Gastrocnemius medialis (tissue), 4 donors: Measurements from ENCODE around the gene TMEM129. TPM values are rescaled to one million over a fixed set of nuclear protein-coding genes. Genes with fewer than 3 reads are reported as not detected.

Source experiments
- ATAC-seq, 2 donors: fragments of 150-250 bp; one replicate each; pipeline ENCODE4 v1.9.1; 2016
- DNase-seq, 2 donors: peaks; one replicate each; pipeline ENCODE4 v3.0.0-alpha.2; 2019
- H3K27ac ChIP-seq, 4 donors: fragments of 200-600 bp; sonication (generic); 1 replicate in 1 of 4; 2 replicates in 3 of 4; pipeline ENCODE4 v1.5.1; 2016 to 2018; ENCODE audit warnings: mild to moderate bottlenecking in 2 of 4, moderate library complexity in 1 of 4
- H3K27me3 ChIP-seq, 3 donors: fragments of 200-600 bp; sonication (generic) in 2 of 3; 1 replicate in 1 of 3; 2 replicates in 2 of 3; pipeline versions ENCODE4 v1.5.1 to v1.6.0; 2016 to 2019; ENCODE audit warnings: mild to moderate bottlenecking in 1 of 3, moderate library complexity in 1 of 3
- H3K36me3 ChIP-seq, 2 donors: fragments of 200-600 bp; sonication (generic) in 1 of 2; one replicate each; pipeline ENCODE4 v1.5.1; 2017 to 2018
- H3K4me1 ChIP-seq, 2 donors: fragments of 200-600 bp; sonication (generic) in 1 of 2; one replicate each; pipeline ENCODE4 v1.5.1; 2016 to 2017; ENCODE audit warnings: mild to moderate bottlenecking in 2 of 2
- H3K4me3 ChIP-seq, 4 donors: fragments of 200-600 bp; sonication (generic) in 3 of 4; 1 replicate in 1 of 4; 2 replicates in 3 of 4; pipeline ENCODE4 v1.5.1; 2016 to 2019; ENCODE audit warnings: mild to moderate bottlenecking in 2 of 4
- H3K9me3 ChIP-seq, 3 donors: fragments of 200-600 bp; sonication (generic) in 2 of 3; 1 replicate in 1 of 3; 2 replicates in 2 of 3; pipeline ENCODE4 v1.5.1; 2016 to 2019
- CTCF ChIP-seq, 5 experiments: fragments of 450-650 bp in 3 of 5; fragments of 200-600 bp in 2 of 5; sonication (generic) in 2 of 5; IDR thresholded peaks in 4 of 5; conservative IDR thresholded peaks in 1 of 5; 1 replicate in 4 of 5; 2 replicates in 1 of 5; pipeline ENCODE4 v1.5.1; 2016 to 2019; ENCODE audit warnings: antibody characterized with exemption in 5 of 5, mild to moderate bottlenecking in 3 of 5, moderate library complexity in 3 of 5
- POLR2A ChIP-seq, 2 donors: fragments of 450-650 bp; IDR thresholded peaks; one replicate each; pipeline ENCODE4 v1.6.1; 2017; ENCODE audit warnings: antibody characterized with exemption in 2 of 2, mild to moderate bottlenecking in 2 of 2, moderate library complexity in 2 of 2
- in situ Hi-C, 4 donors: fragments of 200-750 bp; cut with MboI; loops; one replicate each; pipeline versions ENCODE4 v1.15.0 to v1.8.0; 2017; ENCODE audit warnings: low sequenced_read_pairs in 4 of 4
- intact Hi-C: fragments of 100-400 bp; cut with DNase I; formaldehyde crosslinking; loops from one replicate; pipeline ENCODE4 v1.15.1; 2023; ENCODE audit warnings: low total_unique reads
- total RNA-seq, 4 donors: library from RNA; depleted of rRNA; stranded (reverse); fragments of >200 nt; gene quantifications; one replicate each; pipeline versions ENCODE4 v1.1.0 to v1.2.3, GENCODE V29; 2016

Gene TMEM129
- total RNA-seq, 4 donors from 2014 or later = 30.3 to 78.0 (median 44.2) TPM

DNA sequence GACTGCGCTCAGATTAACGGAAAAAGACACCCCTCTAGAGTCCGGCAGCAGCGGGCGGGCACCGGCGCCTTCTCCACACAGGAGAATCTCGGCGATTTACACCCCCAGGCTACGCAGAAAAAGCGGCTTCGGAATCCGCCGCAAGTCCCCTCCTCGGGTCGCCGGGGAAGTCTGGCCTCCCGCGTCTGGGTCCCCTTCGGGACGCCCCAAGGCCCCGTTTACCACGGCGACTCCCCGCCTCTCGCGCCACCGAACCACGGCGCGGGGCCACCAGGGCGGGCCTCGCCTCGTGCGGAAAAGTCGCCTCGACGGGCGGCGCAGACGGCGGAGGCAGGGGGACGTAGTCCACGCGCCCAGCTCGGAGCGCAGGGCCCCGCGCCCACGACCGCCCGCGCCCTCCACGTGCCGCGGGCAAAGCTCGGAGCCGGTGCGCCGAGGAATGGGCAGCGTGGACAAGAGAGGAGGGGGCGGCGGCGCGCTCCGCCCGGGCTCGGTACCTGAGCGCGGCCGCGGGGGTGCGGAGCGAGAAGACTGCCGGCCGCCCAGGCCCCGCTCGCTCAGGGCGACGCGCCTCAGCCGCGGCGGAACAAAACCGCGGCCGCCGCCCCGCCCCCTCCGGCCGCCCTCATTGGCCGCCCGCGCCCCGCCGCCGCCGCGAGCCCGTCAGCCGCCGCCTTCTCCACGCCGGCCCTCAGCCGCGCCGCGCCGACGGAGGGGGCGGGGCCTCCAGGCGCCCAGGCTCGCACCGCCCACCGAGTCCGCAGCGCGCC, 37.2 kb downstream of the TMEM129 start, which contains the start of gene FAM53A:
Gene FAM53A, minus strand, starts transcription at position 578 of the 770 bp plus-strand sequence. CDS start 15,572 bp downstream, outside the sequence.
- Histone ChIP-seq H3K27ac (peak within 1 kb of the TSS; percentile 68 to 86 (median 80)), H3K4me1 (peaks cover 0 to 11% of the 10 kb centered on the region in 2 donors), H3K27me3 (no peaks in the 10 kb centered on the region), H3K4me3 (peak within 1 kb of the TSS; percentile 62 to 85 (median 71)), H3K36me3 (no peaks in the 10 kb centered on the region), H3K9me3 (no peaks in the 10 kb centered on the region)
- intact Hi-C loops (loop anchor here (1.0 to 10.0 kb wide), 3 partner anchors 28 to 752 kb away; partner anchors contain the start of genes GAK, NELFA, SLBP and TMEM175), in situ Hi-C loops (no loop called here)
- ATAC-seq (peak; percentile 85 to 86), DNase-seq (peak in 1 of 2 donors; percentile 79)
- TF ChIP-seq CTCF (IDR thresholded peaks at IDR 0.05 in 4 of 5, conservative IDR thresholded peaks at IDR 0.05 in 1 of 5) (peak in 4 of 5 experiments; percentile 17 to 39 (median 26)), POLR2A (IDR thresholded peaks at IDR 0.05) (peak; percentile 64 to 68)

DNA sequence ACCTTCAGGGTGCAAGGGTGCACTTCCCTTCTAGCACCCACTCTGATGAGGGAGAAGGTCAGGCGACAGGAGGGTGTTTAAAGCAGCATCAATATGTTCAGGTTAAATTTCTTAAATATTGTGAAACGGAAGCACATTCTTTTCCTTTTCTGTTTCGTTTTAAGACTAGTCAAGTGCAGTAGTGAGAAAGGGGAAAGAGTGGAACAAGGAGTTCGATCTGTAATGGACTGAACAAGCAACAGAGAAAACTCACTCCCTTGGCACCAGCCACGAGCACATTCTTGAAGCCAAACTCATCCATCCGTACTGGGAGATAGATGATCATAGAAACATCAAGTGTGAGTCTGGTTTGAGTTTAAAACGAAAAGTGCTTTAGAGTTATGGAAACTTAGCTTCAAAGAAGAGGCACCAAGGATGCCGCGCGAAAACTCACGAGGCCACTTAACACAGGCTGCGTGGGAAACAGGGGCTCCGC, 37.8 kb downstream of the TMEM129 start:
- H3K4me3 ChIP-seq = peak overlapping the region; percentile 62 to 85 (median 71)
- H3K27ac ChIP-seq = peak overlapping the region; percentile 68 to 86 (median 80)
- no peaks in the 10 kb centered on the region for H3K9me3 ChIP-seq
- intact Hi-C loops = loop anchor here (5.0 to 10.0 kb wide), 2 partner anchors 322 to 751 kb away; partner anchors contain the start of genes GAK, NELFA and TMEM175
- in situ Hi-C loops = no loop called here
- ATAC-seq (peak; percentile 16 to 43), DNase-seq (peak in 1 of 2 donors; percentile 28)
- H3K4me1 ChIP-seq = peaks cover 0 to 11% of the 10 kb centered on the region in 2 donors
- TF ChIP-seq POLR2A (IDR thresholded peaks at IDR 0.05) = no peak
- TF ChIP-seq CTCF (IDR thresholded peaks at IDR 0.05 in 4 of 5, conservative IDR thresholded peaks at IDR 0.05 in 1 of 5) = no peak
- no peaks in the 10 kb centered on the region for H3K27me3 ChIP-seq
- no peaks in the 10 kb centered on the region for H3K36me3 ChIP-seq

DNA sequence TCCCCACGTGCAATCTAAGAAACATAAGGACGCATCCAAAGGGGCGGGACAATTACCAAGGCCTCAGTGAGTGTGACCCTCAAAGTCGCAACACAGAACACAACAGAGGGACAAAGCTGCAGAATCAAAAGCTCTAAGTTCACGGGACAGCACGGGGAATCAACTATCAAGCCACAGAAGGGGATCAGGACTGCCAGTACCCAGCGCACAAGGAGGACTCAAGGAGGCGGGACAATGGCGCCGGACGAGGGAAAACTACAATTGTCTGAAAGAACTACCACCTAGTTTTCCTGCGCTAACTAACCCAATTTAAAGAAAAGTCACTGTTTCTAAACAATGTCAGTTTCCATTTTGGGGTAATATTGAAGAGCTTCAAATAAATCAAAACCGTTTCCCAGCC, 38.3 kb downstream of the TMEM129 start:
- H3K9me3 ChIP-seq = no peaks in the 10 kb centered on the region
- H3K4me3 ChIP-seq = peak overlapping the region in 2 of 4 donors; percentile 64 to 85
- H3K4me1 ChIP-seq = peaks cover 0 to 11% of the 10 kb centered on the region in 2 donors
- no peak for TF ChIP-seq CTCF (IDR thresholded peaks at IDR 0.05 in 4 of 5, conservative IDR thresholded peaks at IDR 0.05 in 1 of 5)
- TF ChIP-seq POLR2A (IDR thresholded peaks at IDR 0.05) = no peak
- in situ Hi-C loops = no loop called here
- H3K27me3 ChIP-seq = no peaks in the 10 kb centered on the region
- no peaks in the 10 kb centered on the region for H3K36me3 ChIP-seq
- intact Hi-C loops = loop anchor here (5.0 to 10.0 kb wide), 2 partner anchors 322 to 751 kb away; partner anchors contain the start of genes GAK, NELFA and TMEM175
- DNase-seq (no peak), ATAC-seq (no peak)
- H3K27ac ChIP-seq = peak overlapping the region in 3 of 4 donors; percentile 68 to 86 (median 83)

DNA sequence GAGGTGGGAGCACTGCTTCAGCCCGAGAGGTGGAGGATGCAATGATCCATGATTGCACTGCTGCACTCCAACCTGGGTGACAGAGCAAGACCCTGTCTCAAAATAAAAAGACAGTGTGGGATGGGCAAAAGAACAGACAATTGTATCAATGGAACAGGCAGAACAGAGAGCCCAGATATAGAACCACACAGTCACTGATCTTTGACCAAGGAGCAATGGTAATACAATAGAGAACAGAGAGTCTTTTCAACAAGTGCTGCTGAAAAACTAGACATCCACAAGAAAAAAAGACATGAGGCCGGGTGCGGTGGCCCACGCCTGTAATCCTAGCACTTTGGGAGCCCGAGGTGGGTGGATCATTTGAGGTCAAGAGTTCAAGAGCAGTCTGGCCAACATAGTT, 42.9 kb downstream of the TMEM129 start:
- in situ Hi-C loops (no loop called here), intact Hi-C loops (no loop called here)
- no peaks in the 10 kb centered on the region for H3K9me3 ChIP-seq
- H3K36me3 ChIP-seq = no peaks in the 10 kb centered on the region
- H3K27ac ChIP-seq = no peak overlapping the region
- peaks cover 0 to 5% of the 10 kb centered on the region in 2 donors for H3K4me1 ChIP-seq
- no peaks in the 10 kb centered on the region for H3K27me3 ChIP-seq
- no peak for DNase-seq
- TF ChIP-seq POLR2A (IDR thresholded peaks at IDR 0.05) (no peak), CTCF (IDR thresholded peaks at IDR 0.05 in 4 of 5, conservative IDR thresholded peaks at IDR 0.05 in 1 of 5) (no peak)
- no peak for ATAC-seq
- no peak overlapping the region for H3K4me3 ChIP-seq
